Stimulated activated CD8-positive, alpha-beta memory T cell treated with anti-CD3 and anti-CD28 coated beads, Interleukin-12 subunit alpha, Interleukin-12 subunit beta, amount 100 ng/mL, for 24 hours (primary cell): ENCODE measurements around the gene ZNF768.
"Not testable (repeated sequence)": the region's sequence is repeated elsewhere in the genome, so short reads cannot be mapped to it uniquely, and the experiment has no call there.

Source experiments
- DNase-seq: peaks from one replicate; pipeline ENCODE4 v3.0.0-alpha.2; 2020; ENCODE audit errors: extremely low read depth

Gene ZNF768

GRCh38 chr16:30510376-30510938 lies 15.9 kb downstream of the ZNF768 start:
- no peak for DNase-seq

- DNase-seq: no peak
Measured at GRCh38 chr16:30509081-30509765, 17.1 kb downstream of the ZNF768 start.

- no peak for DNase-seq
Measured at GRCh38 chr16:30503403-30504296, 22.7 kb downstream of the ZNF768 start.

GRCh38 chr16:30499284-30499683 lies 27.1 kb downstream of the ZNF768 start:
- no peak for DNase-seq

GRCh38 chr16:30494709-30495108 lies 31.7 kb downstream of the ZNF768 start:
- no peak for DNase-seq

- DNase-seq: no peak
Measured at GRCh38 chr16:30493941-30494488, 32.4 kb downstream of the ZNF768 start.

GRCh38 chr16:30491744-30492308 lies 34.5 kb downstream of the ZNF768 start:
- no peak for DNase-seq

GRCh38 chr16:30491229-30491628 lies 35.1 kb downstream of the ZNF768 start:
- no peak for DNase-seq

GRCh38 chr16:30490210-30490609 lies 36.2 kb downstream of the ZNF768 start:
- DNase-seq: no peak

GRCh38 chr16:30488764-30489605 lies 37.4 kb downstream of the ZNF768 start:
- no peak for DNase-seq

GRCh38 chr16:30485818-30486436 lies 40.4 kb downstream of the ZNF768 start:
- DNase-seq: no peak

GRCh38 chr16:30484887-30485286 lies 41.5 kb downstream of the ZNF768 start:
- no peak for DNase-seq

- no peak for DNase-seq
Measured at GRCh38 chr16:30482366-30482765, 44.0 kb downstream of the ZNF768 start.

GRCh38 chr16:30481381-30481780 lies 45.0 kb downstream of the ZNF768 start:
- DNase-seq: no peak

GRCh38 chr16:30478766-30479478 lies 47.4 kb downstream of the ZNF768 start:
- no peak for DNase-seq

GRCh38 chr16:30477773-30478172 lies 48.6 kb downstream of the ZNF768 start:
- DNase-seq: not testable (repeated sequence)

GRCh38 chr16:30476991-30477390 lies 49.4 kb downstream of the ZNF768 start:
- DNase-seq: no peak

- DNase-seq: no peak
Measured at GRCh38 chr16:30474684-30475083, 51.7 kb downstream of the ZNF768 start.

- no peak for DNase-seq
Measured at GRCh38 chr16:30474074-30474452, 52.3 kb downstream of the ZNF768 start.
